ENCODE results near the gene PFKP.

GRCh38 chr10:3072641-3073360, 5.5 kb downstream of the PFKP start:
- TF ChIP-seq CTCF (conservative IDR thresholded peaks at IDR 0.05; ENCODE audit: low read length) (no peak), EZH2phosphoT487 (IDR thresholded peaks at IDR 0.05; ENCODE audit: borderline replicate concordance) (no peak)
